ENCODE measurements around the gene SLC7A1. TPM values are rescaled to one million over a fixed set of nuclear protein-coding genes. Genes with fewer than 3 reads are reported as not detected.
"Not testable (repeated sequence)": the region's sequence is repeated elsewhere in the genome, so short reads cannot be mapped to it uniquely, and the experiment has no call there.

The SLC7A1 gene
- total RNA-seq, result 23.9 and 24.5 TPM in 2 replicates

- peak; percentile 19 for DNase-seq (ENCODE audit: low read depth, low spot score)
These were observed at the start of gene SLC7A1 for GRCh38 chr13:29595380-29596063. TSS of gene SLC7A1 (minus strand) at chr13:29595688. CDS start at chr13:29536188, 59,500 bp downstream.

DNA sequence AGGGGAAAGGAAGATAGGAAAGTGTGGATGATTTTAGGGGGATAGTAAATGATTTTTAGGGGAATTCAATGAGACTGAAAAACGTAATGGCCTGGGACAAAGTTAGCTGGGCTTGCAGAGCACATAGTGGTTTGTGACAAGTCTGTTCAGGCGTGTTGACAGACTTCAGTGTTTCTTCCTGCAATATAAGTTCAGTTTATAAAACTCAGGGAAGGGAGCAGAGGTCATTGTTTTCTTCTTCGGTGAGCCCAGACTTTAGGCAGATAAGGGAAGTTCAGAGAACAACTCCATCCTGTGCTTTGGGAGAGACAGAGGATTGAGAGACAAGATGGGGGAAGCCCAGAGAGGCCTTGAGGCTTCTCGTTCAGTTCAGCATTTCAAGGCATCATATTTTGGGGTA, 45.2 kb upstream of the SLC7A1 start:
- DNase-seq (ENCODE audit: low read depth, low spot score), result no peak

DNA sequence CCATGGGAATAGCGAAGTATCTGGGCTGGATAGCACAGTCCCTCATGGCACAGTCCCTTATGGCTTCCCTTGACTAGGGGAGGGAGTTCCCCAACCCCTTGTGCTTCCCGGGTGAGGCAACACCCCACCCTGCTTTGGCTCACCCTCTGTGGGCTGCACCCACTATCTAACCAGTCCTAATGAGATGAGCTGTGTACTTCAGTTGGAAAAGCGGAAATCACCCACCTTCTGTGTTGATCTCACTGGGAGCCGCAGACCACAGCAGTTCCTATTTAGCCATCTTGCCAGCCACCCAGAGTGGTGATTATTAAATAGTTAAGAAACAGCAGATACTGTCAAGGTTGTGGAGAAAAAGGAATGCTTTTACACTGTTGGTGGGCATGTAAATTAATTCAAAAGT, 41.3 kb upstream of the SLC7A1 start:
- not testable (repeated sequence) for DNase-seq (ENCODE audit: low read depth, low spot score)

GRCh38 chr13:29624997-29625396, 29.5 kb upstream of the SLC7A1 start:
- no peak for DNase-seq (ENCODE audit: low read depth, low spot score)

DNA sequence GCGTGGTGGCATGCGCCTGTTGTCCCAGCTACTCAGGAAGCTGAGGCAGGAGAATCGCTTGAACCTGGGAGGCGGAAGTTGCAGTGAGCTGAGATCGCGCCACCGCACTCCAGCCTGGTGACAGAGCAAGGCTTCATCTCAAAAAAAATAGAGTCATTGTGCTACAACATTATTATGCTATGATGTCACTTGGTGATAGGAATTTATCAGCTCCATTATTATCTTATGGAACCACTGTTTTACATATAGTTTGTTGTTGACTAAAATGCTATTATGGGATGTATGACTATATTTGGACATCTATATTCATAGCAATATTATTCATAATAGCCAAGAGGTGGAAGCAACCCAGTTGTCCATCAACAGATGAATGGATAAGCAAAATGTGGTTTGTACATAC, 26.4 kb upstream of the SLC7A1 start:
- no peak for DNase-seq (ENCODE audit: low read depth, low spot score)

- DNase-seq (ENCODE audit: low read depth, low spot score), result no peak
These were observed 25.7 kb upstream of the SLC7A1 start for GRCh38 chr13:29621051-29621800.

- DNase-seq (ENCODE audit: low read depth, low spot score), result no peak
These were observed 24.5 kb upstream of the SLC7A1 start for GRCh38 chr13:29619995-29620394.

DNA sequence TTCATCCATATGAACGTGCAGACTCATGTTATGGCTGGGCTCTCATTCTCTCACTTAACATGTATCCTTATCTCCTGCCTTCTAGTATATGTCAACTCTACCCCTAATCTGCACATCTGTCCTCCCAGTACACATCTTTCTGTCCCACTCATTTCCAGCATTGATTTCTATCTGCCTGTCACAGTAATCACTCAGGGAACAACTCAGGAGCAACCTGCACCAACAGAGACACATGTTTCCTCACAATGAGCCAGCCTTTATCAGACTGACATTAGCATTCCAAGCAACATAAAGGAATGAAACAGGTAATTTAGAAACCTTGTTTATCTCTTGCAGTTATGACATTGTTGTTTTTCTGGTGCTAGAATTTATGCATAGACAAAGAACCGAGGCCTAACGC, 17.6 kb upstream of the SLC7A1 start:
- no peak for DNase-seq (ENCODE audit: low read depth, low spot score)

DNA sequence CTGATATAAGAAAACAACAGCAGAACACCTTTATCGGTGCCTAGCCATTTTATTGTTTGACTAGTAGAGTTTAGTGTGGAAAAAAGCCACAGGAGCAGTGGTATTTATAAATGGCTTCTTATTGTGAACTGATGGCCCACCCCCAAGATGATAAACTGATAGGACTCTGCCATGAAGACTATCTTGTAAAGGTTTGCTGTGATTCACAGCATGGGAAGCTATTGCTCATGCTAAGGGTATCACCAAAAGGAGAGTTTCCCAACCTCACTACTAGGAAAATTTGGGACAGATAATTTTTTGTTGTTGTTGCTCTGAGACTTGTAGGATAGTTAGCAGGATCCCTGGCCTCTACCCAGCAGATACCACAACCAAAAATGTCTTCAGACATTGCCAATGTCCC, 12.0 kb upstream of the SLC7A1 start:
- DNase-seq (ENCODE audit: low read depth, low spot score), result no peak

- DNase-seq (ENCODE audit: low read depth, low spot score), result no peak
These were observed 10.5 kb upstream of the SLC7A1 start for GRCh38 chr13:29605860-29606526.

DNA sequence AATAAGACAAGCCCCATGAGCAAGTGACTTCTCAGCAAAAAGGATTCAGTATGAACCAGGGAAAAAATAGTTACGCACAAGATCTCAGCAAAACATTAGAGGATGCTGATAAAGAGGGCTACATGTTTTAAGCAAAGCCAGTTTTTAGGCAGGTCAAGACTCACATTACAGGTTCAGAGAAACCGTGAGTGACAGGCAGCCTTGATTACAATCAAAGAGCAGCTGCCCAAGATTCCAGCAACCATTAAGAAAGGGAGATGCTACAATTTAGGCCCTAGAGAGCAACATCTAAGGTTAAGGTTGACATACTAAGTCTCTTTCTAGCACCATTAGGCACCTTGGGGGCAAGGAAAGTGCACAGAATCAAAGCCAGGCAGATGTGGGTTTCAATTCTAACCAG, 2.8 kb upstream of the SLC7A1 start:
- DNase-seq (ENCODE audit: low read depth, low spot score), result no peak

GRCh38 chr13:29597706-29598105, 2.2 kb upstream of the SLC7A1 start:
- DNase-seq (ENCODE audit: low read depth, low spot score), result no peak

GRCh38 chr13:29597246-29597645, 1.8 kb upstream of the SLC7A1 start:
- no peak for DNase-seq (ENCODE audit: low read depth, low spot score)

DNA sequence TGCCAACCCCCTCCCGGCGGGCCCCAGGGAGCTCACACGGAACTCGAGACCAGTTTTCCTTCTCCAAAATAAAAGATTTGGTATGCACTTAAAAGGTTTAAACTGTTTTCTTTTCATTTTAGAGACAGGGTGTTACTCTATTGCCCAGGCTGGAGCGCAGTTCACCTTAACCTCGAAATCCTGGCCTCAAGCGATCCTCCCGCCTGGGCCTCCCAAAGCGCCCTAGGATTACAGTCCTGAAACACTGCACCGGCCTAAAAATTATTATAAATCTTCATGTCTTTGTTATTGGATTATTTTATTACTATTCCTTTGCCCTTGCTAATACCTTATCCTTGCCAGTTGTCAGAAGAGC, 553 bp upstream of the SLC7A1 start:
- DNase-seq (ENCODE audit: low read depth, low spot score), result no peak

- DNase-seq (ENCODE audit: low read depth, low spot score), result no peak
These were observed 643 bp downstream of the SLC7A1 start for GRCh38 chr13:29594710-29595379.

- no peak for DNase-seq (ENCODE audit: low read depth, low spot score)
These were observed 1.2 kb downstream of the SLC7A1 start for GRCh38 chr13:29594303-29594709.

GRCh38 chr13:29593605-29594297, 1.7 kb downstream of the SLC7A1 start:
- no peak for DNase-seq (ENCODE audit: low read depth, low spot score)

DNA sequence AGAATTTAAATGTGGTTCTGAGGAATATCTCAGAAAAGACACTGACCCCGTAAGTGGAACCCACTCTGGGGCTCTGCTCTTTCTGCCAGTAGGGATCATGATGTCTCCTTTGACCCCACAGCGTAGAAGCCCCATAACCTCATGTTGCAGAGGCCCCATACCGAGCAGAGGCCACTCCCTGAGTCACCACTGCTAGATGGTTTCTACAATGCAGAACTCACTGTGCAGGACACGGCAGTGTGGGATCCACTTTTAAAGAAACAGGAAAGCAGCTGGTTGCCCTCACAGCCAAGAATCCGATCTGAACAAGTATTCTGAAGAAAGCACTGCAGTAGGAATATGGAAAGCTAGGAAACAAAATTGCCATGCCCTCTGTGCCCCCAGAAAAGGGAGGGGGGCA, 4.2 kb downstream of the SLC7A1 start:
- no peak for DNase-seq (ENCODE audit: low read depth, low spot score)

GRCh38 chr13:29589967-29590366, 5.5 kb downstream of the SLC7A1 start:
- DNase-seq (ENCODE audit: low read depth, low spot score), result no peak

DNA sequence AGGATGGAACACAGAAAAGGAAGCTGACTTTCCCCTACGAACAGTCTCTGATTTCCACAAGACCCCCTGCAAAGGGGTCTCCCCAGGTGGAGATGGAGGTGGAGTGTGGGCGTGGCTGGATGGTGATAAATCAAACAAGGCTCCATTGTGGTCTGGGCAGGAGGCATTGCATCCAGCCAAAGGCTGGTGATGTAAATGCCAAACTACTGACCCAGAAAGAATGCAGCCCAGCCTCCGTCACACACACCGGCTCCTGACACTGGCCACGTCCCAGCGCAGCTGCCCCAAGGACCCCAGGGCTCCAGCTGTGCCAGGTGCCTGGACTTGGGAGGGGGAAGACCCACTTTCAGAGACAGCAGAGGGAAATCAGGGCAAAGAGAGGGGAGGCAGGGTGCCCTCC, 6.3 kb downstream of the SLC7A1 start:
- DNase-seq (ENCODE audit: low read depth, low spot score), result no peak

- DNase-seq (ENCODE audit: low read depth, low spot score), result no peak
These were observed 7.8 kb downstream of the SLC7A1 start for GRCh38 chr13:29587645-29588044.
